Fibroblast of mammary gland (primary cell): ENCODE data around the gene TMEM53.

Experiments
- DNase-seq: peaks from one replicate; pipeline ENCODE4 v3.0.0-alpha.2; 2010; ENCODE audit warnings: low read depth
- H3K4me3 ChIP-seq: 2 replicates; pipeline ENCODE4 v1.5.1; 2011; ENCODE audit warnings: low read depth, mild to moderate bottlenecking, low read length, moderate library complexity; ENCODE audit not compliant: control insufficient read depth
- TF ChIP-seq, protein P1 (sequence below): conservative IDR thresholded peaks from 2 replicates; pipeline ENCODE4 v1.5.1; 2011; ENCODE audit warnings: low read depth, low read length, inconsistent platforms; ENCODE audit not compliant: control insufficient read depth, insufficient read depth

TMEM53 gene

DNA sequence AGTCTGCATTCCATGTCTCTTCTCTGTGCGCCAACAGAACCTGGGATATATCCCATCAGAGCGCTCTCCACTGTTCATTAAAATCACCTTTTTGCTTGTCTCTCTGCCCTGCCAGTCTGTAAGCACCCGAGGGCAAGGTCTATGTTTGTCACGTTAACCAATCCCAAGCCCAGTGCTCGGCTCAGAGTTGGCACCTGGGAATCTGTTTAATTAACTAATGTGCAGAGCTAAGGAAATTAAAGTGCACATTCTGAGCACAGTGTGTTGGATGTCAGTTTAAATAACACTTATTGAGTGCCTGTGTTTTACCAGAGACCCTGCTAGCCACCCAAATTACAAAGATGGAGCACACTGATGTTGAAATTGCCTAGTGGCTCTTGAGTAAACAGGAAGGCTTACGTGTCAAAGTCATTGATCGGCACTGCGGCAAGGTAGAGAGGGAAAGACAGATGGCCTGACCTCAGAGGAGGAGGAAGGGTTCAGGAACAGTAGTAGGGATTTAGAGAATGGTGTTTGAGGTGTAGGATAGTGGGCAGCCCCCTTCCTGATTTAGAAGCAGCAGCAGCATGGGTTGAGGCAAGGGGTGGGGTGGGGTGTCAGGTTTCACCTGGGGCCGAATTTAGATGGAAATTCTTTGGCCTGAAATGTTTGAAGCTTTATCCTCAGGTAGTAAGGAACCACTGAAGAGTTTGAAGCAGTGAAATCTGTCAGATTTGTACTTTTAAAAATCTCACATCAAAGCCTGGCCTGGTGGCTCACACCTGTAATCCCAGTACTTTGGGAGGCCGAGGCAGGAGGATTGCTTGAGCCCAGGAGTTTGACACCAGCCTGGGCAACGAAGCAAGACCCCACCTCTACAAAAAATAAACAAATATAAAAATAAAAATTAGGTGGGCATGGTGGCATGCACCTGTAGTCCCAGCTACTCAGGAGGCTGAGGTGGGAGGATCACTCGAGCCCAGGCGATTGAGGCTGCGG, 7.9 kb upstream of the TMEM53 start:
- TF ChIP-seq, protein P1, sequence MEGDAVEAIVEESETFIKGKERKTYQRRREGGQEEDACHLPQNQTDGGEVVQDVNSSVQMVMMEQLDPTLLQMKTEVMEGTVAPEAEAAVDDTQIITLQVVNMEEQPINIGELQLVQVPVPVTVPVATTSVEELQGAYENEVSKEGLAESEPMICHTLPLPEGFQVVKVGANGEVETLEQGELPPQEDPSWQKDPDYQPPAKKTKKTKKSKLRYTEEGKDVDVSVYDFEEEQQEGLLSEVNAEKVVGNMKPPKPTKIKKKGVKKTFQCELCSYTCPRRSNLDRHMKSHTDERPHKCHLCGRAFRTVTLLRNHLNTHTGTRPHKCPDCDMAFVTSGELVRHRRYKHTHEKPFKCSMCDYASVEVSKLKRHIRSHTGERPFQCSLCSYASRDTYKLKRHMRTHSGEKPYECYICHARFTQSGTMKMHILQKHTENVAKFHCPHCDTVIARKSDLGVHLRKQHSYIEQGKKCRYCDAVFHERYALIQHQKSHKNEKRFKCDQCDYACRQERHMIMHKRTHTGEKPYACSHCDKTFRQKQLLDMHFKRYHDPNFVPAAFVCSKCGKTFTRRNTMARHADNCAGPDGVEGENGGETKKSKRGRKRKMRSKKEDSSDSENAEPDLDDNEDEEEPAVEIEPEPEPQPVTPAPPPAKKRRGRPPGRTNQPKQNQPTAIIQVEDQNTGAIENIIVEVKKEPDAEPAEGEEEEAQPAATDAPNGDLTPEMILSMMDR: no peak
- DNase-seq: no peak
- no peak overlapping the region for H3K4me3 ChIP-seq

DNA sequence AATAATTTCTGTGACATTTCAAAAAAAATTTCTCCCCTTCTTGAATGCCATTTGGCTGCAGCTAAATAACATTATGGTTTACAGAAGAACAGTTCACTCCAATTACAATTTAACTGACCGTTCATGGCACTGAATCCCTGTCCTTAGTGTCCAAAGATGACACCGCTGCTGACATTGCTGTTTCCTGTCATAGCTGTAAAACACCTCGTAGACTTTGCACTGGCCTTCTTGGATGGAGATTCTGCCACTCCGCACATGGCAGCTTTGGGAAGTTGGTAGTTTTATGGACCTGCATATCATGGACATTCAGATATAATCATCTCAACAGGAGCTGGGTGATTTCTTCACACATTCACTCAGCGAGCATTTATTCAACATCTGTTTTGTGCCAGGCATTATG, 5.2 kb upstream of the TMEM53 start:
- no peak for DNase-seq

GRCh38 chr1:44678626-44679025, 4.3 kb upstream of the TMEM53 start:
- TF ChIP-seq, protein P1: no peak
- H3K4me3 ChIP-seq: no peak overlapping the region
- no peak for DNase-seq

More for the DNA sequence above, 5.2 kb upstream of the TMEM53 start:
- no peak overlapping the region for H3K4me3 ChIP-seq
- TF ChIP-seq, protein P1: no peak

DNA sequence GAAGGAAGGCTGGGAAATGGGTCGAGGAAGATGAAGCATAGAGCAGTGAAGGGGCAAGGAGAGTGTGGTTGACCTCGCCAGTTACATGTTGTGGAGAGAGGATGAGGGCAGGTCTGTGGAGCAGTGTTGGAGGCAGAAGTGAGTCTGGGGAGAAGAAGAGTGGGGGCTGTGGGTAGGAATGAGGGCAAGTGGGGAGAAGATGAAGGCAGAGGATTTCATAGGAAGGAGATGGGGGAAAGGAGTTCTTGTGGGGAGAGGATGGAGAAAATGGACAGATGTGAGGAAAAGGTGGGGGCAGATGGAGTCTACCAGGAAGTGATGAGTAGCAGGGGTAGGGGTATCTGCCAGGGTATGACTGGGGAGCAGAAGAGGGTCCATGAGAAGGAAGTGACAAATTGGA, 3.8 kb upstream of the TMEM53 start:
- DNase-seq: no peak
- no peak overlapping the region for H3K4me3 ChIP-seq
- TF ChIP-seq, protein P1: no peak

DNA sequence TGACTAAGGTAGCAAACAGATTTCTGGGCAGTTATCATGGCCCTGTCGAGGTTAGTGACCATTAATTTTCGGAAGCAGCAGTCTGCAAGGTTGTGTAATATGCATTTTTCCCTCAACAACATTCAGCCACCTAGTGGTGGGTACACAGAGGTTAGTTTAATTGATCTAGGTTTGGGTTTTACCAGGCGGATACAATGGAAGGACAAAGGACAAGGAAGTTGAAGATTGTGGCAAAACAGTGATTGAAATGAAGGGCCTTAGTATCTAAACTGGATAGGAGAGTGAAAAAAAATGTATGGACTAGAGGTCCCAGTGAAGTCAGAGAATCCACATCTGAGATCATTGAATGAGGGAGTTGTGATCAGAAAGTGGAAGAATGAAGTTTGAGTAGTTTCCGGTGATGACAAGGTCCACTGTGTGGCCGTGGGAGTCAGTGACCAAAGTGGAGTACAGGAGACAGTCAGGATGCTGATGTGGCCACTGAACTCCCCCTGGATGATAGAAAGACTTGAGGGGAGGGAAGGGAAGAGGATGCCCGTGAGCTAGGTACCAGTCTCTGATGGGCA, 3.0 kb upstream of the TMEM53 start:
- TF ChIP-seq, protein P1: peak; percentile 58
- peak; percentile 70 for DNase-seq
- H3K4me3 ChIP-seq: no peak overlapping the region

DNA sequence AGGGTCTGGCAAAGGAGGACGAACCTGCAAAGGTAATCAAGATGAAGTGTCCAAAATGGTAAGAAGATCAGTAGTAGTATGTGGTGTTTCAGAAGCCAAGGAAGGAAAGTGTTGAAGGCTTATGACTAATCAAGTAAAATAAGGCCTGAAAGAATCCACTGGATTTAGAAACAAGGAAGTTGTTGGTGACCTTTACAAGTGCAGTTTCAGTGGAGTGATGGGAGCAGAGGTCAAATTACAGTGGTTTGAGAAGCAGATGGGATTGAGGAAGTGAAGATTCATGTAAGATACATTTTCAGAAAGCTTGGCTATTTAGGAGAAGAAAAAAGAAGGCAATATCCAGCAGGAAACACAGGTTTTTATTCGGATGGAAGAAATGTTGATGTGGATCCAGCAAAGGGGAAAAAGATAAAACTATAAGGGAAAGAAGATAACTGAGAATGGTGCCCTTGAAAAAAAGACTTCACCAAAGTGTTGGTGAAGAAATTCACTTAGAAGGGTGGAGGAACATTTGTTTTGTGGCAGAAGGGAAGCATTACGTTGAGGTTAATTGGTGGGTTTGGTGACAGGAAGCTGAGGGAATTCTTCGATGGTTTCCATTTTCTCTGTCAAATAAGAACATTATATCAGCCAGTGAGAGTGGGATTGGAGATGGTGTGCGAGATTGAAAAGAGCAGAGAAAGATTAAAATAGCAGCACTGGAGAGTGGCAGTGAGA, 2.4 kb upstream of the TMEM53 start:
- peak; percentile 79 for DNase-seq
- TF ChIP-seq, protein P1: no peak
- no peak overlapping the region for H3K4me3 ChIP-seq
